DND-41 (cell line): Measurements from ENCODE around the gene TMEM109.

ENCODE experiments used
- CTCF ChIP-seq: IDR thresholded peaks from 2 replicates; pipeline ENCODE4 v1.5.1; 2012; ENCODE audit warnings: borderline replicate concordance, low read length, moderate library complexity, mild to moderate bottlenecking; ENCODE audit not compliant: poor library complexity, severe bottlenecking; ENCODE audit errors: extremely low read depth
- EZH2 ChIP-seq: IDR thresholded peaks from 3 replicates; pipeline ENCODE4 v1.6.1; 2012; ENCODE audit warnings: borderline replicate concordance, low read depth, mild to moderate bottlenecking, moderate library complexity, low read length, inconsistent platforms; ENCODE audit not compliant: severe bottlenecking

DNA sequence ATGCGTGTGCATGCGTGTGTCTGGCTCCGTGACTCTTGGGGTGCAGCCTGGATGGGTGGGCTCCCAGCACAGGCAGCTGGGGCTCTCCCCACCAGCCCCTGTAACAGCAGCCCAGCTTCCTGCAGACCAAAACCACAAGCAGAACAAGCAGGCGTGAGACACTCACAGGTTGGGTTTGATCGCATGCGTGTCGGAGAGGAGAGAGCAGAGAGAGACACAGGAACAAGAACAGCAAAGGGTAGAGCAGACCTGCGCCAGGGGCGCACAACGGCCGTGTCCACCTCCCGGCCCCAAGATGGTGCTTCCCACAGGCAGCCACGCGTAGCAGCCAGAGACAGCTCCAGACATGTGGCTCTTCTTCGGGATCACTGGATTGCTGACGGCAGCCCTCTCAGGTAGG, 57.6 kb downstream of the TMEM109 start, which contains the start of gene CD6:
- TF ChIP-seq CTCF (no peak), EZH2 (no peak)
